ENCODE results near the gene MORC2.

Gene MORC2

DNA sequence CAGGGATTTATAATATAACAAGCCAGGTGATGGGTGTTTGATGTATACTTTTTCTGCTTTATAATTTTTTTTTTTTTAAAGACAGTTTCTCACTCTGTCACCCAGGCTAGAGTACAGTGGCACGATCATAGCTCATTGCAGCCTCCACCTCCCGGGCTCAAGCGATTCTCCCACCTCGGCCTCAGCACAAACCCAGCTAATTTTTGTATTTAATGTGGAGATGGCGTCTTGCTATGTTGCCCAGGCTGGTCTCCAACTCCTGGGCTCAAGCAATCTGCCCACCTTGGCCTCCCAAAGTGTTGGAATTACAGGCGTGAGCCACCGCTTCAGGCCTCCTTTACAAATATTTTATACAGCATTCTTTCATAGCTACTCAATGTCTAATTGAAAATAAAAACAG is 48.6 kb downstream of the MORC2 start:
- TF ChIP-seq, protein P1, sequence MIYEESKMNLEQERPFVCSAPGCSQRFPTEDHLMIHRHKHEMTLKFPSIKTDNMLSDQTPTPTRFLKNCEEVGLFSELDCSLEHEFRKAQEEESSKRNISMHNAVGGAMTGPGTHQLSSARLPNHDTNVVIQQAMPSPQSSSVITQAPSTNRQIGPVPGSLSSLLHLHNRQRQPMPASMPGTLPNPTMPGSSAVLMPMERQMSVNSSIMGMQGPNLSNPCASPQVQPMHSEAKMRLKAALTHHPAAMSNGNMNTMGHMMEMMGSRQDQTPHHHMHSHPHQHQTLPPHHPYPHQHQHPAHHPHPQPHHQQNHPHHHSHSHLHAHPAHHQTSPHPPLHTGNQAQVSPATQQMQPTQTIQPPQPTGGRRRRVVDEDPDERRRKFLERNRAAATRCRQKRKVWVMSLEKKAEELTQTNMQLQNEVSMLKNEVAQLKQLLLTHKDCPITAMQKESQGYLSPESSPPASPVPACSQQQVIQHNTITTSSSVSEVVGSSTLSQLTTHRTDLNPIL (CRISPR knock-in tag; IDR thresholded peaks at IDR 0.05; ENCODE audit: low read depth), result no peak
- TF ChIP-seq TSHZ2 (CRISPR knock-in tag; IDR thresholded peaks at IDR 0.05) (no peak), RARB (CRISPR knock-in tag; IDR thresholded peaks at IDR 0.05) (no peak), CSDC2 (CRISPR knock-in tag; IDR thresholded peaks at IDR 0.05) (no peak), ZFP3 (CRISPR knock-in tag; IDR thresholded peaks at IDR 0.05) (no peak), OSR1 (CRISPR knock-in tag; IDR thresholded peaks at IDR 0.05) (no peak)
- no peak for ATAC-seq

- ATAC-seq, result no peak
- no peak for TF ChIP-seq CSDC2 (CRISPR knock-in tag; IDR thresholded peaks at IDR 0.05)
- no peak for TF ChIP-seq OSR1 (CRISPR knock-in tag; IDR thresholded peaks at IDR 0.05)
These were observed 49.8 kb downstream of the MORC2 start for GRCh38 chr22:30918761-30919160.

GRCh38 chr22:30910358-30910757 is 58.2 kb downstream of the MORC2 start:
- TF ChIP-seq ZFP3 (CRISPR knock-in tag; IDR thresholded peaks at IDR 0.05), result no peak
- TF ChIP-seq RARB (CRISPR knock-in tag; IDR thresholded peaks at IDR 0.05), result no peak
- TF ChIP-seq TOX (CRISPR knock-in tag; IDR thresholded peaks at IDR 0.05; ENCODE audit: borderline replicate concordance), result no peak

DNA sequence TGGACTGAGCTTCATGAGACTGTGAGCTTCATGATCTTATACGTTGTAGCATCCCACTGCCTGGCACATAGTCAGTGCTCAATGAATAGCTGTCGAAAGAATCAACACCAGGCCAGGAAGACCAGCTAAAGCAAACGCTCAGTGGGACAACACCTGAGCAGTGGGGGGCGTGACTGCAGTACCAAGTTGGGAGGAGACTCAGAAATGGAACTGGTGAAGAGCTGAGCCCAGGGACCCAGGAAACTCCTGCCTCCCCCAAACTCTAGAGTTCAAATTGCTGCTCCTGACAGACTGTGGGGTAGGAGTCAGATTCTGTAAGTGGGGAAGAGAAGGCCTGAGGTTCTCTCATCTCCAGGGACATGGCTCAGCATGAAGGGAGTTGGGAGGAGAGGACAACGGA is 59.3 kb downstream of the MORC2 start:
- TF ChIP-seq ZFP3 (CRISPR knock-in tag; IDR thresholded peaks at IDR 0.05) (no peak), ZFP30 (CRISPR knock-in tag; IDR thresholded peaks at IDR 0.05) (no peak), ZNF70 (CRISPR knock-in tag; IDR thresholded peaks at IDR 0.05) (no peak), ISL1 (CRISPR knock-in tag; IDR thresholded peaks at IDR 0.05) (no peak), TSHZ2 (CRISPR knock-in tag; IDR thresholded peaks at IDR 0.05) (no peak)
- TF ChIP-seq, protein P2, sequence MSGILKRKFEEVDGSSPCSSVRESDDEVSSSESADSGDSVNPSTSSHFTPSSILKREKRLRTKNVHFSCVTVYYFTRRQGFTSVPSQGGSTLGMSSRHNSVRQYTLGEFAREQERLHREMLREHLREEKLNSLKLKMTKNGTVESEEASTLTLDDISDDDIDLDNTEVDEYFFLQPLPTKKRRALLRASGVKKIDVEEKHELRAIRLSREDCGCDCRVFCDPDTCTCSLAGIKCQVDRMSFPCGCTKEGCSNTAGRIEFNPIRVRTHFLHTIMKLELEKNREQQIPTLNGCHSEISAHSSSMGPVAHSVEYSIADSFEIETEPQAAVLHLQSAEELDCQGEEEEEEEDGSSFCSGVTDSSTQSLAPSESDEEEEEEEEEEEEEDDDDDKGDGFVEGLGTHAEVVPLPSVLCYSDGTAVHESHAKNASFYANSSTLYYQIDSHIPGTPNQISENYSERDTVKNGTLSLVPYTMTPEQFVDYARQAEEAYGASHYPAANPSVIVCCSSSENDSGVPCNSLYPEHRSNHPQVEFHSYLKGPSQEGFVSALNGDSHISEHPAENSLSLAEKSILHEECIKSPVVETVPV (CRISPR knock-in tag; IDR thresholded peaks at IDR 0.05), result no peak
- no peak for ATAC-seq

More at GRCh38 chr22:30910358-30910757, 58.2 kb downstream of the MORC2 start:
- no peak for ATAC-seq

- TF ChIP-seq ZNF8 (CRISPR knock-in tag; IDR thresholded peaks at IDR 0.05), result no peak
- no peak for ATAC-seq
These were observed 60.5 kb downstream of the MORC2 start for GRCh38 chr22:30908051-30908461.

DNA sequence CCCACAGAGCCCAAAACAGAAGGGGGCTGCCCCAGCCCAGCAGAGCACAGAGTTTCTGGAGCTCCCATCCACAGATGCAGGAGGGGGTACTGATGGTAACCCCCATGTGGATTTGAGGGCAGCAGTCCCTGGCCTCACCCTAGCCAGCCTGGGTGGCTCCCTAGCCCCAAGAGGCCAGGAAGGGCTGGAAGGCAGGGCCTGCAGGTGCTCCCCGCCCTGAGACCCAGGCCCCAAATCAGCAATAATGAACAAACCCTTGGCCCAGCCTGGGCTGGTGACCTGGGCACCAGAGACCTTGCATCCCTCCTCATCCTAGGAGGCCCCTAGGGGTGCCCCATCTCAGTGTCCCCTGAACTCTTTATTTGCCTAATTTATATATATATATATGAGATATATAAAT is 61.6 kb downstream of the MORC2 start:
- no peak for ATAC-seq
- TF ChIP-seq POU6F1 (CRISPR knock-in tag; IDR thresholded peaks at IDR 0.05; ENCODE audit: borderline replicate concordance, low read depth) (no peak), GLIS3 (CRISPR knock-in tag; IDR thresholded peaks at IDR 0.05) (no peak), ESRRG (CRISPR knock-in tag; IDR thresholded peaks at IDR 0.05) (no peak), TOX (CRISPR knock-in tag; IDR thresholded peaks at IDR 0.05; ENCODE audit: borderline replicate concordance) (no peak), PPARA (CRISPR knock-in tag; IDR thresholded peaks at IDR 0.05; ENCODE audit: borderline replicate concordance) (no peak), ZFP30 (CRISPR knock-in tag; IDR thresholded peaks at IDR 0.05) (no peak)
- TF ChIP-seq, protein P1 (CRISPR knock-in tag; IDR thresholded peaks at IDR 0.05; ENCODE audit: low read depth), result no peak
- TF ChIP-seq, protein P2 (CRISPR knock-in tag; IDR thresholded peaks at IDR 0.05), result no peak
